ENCODE measurements around the gene TRA2A. TPM values are rescaled to one million over a fixed set of nuclear protein-coding genes. Genes with fewer than 3 reads are reported as not detected.
A peak's percentile ranks its signal among the peaks of the same experiment; 100 is the strongest.

Gene TRA2A
- total and polyA plus RNA-seq, 9 of the 15 experiments (the other 6 are each of a cell fraction or from before 2014, with no cell fraction given) = 22.7 to 210 (median 73.9) TPM

DNA sequence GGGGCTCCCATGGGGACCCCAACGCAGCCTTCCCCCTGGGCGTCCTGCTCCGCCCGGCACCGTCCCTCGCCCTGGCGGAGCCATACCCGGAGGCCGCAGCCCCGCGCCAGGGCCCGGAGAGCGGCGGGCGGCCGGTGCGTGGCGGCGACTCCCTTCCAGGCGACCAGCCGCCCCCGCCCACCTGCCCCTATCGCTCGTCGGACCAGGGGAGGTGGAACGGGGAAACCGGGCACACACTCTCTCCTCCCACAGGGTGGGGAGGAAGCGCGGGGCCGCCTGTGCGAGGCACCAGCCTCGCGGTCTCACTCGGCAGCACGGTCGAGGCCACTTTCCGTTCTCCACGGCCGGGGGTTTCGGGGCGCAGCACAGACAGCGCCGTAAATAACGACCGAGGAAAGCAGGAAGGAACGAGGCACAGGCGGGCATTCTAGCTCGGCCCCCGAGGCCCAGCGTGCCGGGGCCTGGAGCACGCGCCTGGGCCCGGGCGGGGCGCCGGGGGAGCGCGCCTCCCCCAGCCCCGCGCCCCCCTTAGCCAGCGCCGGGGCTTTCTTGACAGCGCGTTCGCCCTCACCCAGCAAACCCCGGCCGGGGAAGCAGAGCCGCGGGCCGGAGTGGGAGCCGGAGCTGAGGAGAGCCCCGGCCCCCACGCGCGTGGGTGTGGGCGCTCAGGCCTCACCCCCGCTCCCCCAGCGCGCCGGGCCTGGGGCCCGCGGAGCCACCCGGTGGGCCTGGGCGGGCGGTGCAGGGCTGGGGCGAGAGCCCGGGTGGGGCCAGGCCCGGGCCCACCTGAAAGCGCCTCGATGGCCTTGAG is 62.4 kb downstream of the TRA2A start (continued):
- TF ChIP-seq, protein P1, sequence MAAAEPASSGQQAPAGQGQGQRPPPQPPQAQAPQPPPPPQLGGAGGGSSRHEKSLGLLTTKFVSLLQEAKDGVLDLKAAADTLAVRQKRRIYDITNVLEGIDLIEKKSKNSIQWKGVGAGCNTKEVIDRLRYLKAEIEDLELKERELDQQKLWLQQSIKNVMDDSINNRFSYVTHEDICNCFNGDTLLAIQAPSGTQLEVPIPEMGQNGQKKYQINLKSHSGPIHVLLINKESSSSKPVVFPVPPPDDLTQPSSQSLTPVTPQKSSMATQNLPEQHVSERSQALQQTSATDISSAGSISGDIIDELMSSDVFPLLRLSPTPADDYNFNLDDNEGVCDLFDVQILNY (CRISPR knock-in tag; IDR thresholded peaks at IDR 0.05) = 0 out of 2 replicates have a peak, but pooled peaks have one; percentile 40
- TF ChIP-seq CBX1 (IDR thresholded peaks at IDR 0.05; ENCODE audit: low read depth) (no peak), BRF1 (IDR thresholded peaks at IDR 0.05; ENCODE audit: borderline replicate concordance, extremely low read depth, insufficient read length) (no peak), TAF7 (tag; IDR thresholded peaks at IDR 0.05) (0 out of 2 replicates have a peak, but pooled peaks have one; percentile 31), MBD2 (IDR thresholded peaks at IDR 0.05; ENCODE audit: borderline replicate concordance, low read depth) (no peak; the same call in 1 of the 2 replicates), MED1 (CRISPR knock-in tag; IDR thresholded peaks at IDR 0.05; ENCODE audit: borderline replicate concordance) (no peak), KLF10 (CRISPR knock-in tag; IDR thresholded peaks at IDR 0.05) (no peak), CBX2 (IDR thresholded peaks at IDR 0.05; ENCODE audit: insufficient read depth, low read length, poor library complexity, severe bottlenecking) (no peak), SMARCA4 (IDR thresholded peaks at IDR 0.05) (no peak), RBFOX2 (IDR thresholded peaks at IDR 0.05; ENCODE audit: low read depth, low read length) (peak; percentile 90), CBX8 (IDR thresholded peaks at IDR 0.05; ENCODE audit: borderline replicate concordance, extremely low read depth, low read depth, low read length, poor library complexity, severe bottlenecking) (no peak), FOXA1 (IDR thresholded peaks at IDR 0.05; ENCODE audit: borderline replicate concordance) (no peak), CEBPB (tag; IDR thresholded peaks at IDR 0.05) (no peak)
- TF ChIP-seq, protein P2, sequence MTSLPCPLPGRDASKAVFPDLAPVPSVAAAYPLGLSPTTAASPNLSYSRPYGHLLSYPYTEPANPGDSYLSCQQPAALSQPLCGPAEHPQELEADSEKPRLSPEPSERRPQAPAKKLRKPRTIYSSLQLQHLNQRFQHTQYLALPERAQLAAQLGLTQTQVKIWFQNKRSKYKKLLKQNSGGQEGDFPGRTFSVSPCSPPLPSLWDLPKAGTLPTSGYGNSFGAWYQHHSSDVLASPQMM (CRISPR knock-in tag; IDR thresholded peaks at IDR 0.05) = no peak
- TF ChIP-seq, protein P3, sequence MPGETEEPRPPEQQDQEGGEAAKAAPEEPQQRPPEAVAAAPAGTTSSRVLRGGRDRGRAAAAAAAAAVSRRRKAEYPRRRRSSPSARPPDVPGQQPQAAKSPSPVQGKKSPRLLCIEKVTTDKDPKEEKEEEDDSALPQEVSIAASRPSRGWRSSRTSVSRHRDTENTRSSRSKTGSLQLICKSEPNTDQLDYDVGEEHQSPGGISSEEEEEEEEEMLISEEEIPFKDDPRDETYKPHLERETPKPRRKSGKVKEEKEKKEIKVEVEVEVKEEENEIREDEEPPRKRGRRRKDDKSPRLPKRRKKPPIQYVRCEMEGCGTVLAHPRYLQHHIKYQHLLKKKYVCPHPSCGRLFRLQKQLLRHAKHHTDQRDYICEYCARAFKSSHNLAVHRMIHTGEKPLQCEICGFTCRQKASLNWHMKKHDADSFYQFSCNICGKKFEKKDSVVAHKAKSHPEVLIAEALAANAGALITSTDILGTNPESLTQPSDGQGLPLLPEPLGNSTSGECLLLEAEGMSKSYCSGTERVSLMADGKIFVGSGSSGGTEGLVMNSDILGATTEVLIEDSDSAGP (CRISPR knock-in tag; IDR thresholded peaks at IDR 0.05) = no peak

Measured in K562 (cell line).